Measurements from ENCODE around the gene OOEP.

The OOEP gene

DNA sequence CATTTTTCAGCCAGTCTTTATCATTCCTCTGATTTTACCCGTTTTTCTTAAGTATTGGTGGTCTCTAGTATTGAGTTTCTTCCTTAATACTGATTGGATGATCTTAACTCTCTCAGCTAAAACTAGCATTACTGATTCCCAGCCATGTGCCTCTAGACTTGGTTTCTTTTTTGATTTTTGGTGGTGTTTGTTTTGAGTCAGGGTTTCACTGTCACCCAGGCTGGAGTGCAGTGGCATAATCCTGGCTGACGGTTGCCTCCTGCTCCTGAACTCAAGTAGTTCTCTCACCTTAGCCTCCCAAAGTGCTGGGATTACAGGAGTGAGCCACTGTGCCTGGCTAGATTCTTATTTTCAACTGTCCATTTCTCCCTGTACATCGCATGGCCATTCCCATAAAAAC, 40.5 kb downstream of the OOEP start:
- no peak for DNase-seq
- Histone ChIP-seq H3K4me3 (ENCODE audit: control insufficient read depth in 1 of 7, extremely low read depth in 1 of 7, insufficient read depth in 4 of 7, low read depth in 2 of 7, low read length in 6 of 7) (no peak overlapping the region), H3K4me1 (ENCODE audit: control extremely low read depth in 1 of 4, control insufficient read depth in 4 of 4, insufficient read depth in 4 of 4, low read length in 3 of 4) (no peaks in the 10 kb centered on the region), H3K27ac (ENCODE audit: insufficient read depth in 1 of 2, low read depth in 1 of 2, low read length in 2 of 2, poor library complexity in 1 of 2, severe bottlenecking in 2 of 2) (no peak overlapping the region), H3K27me3 (replicated peaks in 2 of 5; ENCODE audit: control insufficient read depth in 4 of 5, insufficient read depth in 5 of 5, low read length in 4 of 5) (peaks cover 0 to 12% (median 0%) of the 10 kb centered on the region in 5 experiments), H3K9me3 (ENCODE audit: control extremely low read depth in 1 of 5, control insufficient read depth in 4 of 5, insufficient read depth in 2 of 5, low read depth in 1 of 5, low read length in 4 of 5) (no peaks in the 10 kb centered on the region), H3K36me3 (ENCODE audit: control insufficient read depth in 4 of 4, insufficient read depth in 4 of 4, low read length in 3 of 4) (no peaks in the 10 kb centered on the region)
- 95% methylated on average over 2 of the region's 3 CpGs for WGBS (ENCODE audit: insufficient coverage)
- POLR2A ChIA-PET: no interaction called here
- CTCF ChIA-PET: interaction anchor here (0.9 to 5.6 kb wide), 6 partner anchors 9 to 200 kb away, joined by 3 to 67 read pairs (median 4); no protein-coding TSS in a partner anchor

DNA sequence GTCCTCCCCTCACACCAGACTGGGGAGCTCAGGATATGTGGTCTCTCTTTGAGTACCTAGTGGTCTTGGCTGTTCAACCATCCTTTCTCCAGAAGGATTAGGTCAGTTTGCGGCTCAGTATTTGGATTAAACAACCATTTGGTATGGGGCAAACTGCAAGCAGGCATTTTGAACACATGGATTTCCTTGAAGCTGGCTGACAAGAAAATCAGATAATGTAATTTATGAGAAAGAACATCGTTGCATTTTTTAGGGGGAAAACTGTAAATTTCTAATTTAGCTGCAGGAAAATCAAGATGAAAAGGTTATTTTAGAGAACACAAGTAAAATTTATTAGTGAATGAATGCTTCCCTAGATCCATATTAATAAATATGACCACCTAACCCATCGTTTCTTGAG, 40.9 kb downstream of the OOEP start:
- Histone ChIP-seq H3K36me3 (ENCODE audit: control insufficient read depth in 4 of 4, insufficient read depth in 4 of 4, low read length in 3 of 4) (no peaks in the 10 kb centered on the region), H3K9me3 (ENCODE audit: control extremely low read depth in 1 of 5, control insufficient read depth in 4 of 5, insufficient read depth in 2 of 5, low read depth in 1 of 5, low read length in 4 of 5) (no peaks in the 10 kb centered on the region), H3K27ac (ENCODE audit: insufficient read depth in 1 of 2, low read depth in 1 of 2, low read length in 2 of 2, poor library complexity in 1 of 2, severe bottlenecking in 2 of 2) (no peak overlapping the region), H3K4me1 (ENCODE audit: control extremely low read depth in 1 of 4, control insufficient read depth in 4 of 4, insufficient read depth in 4 of 4, low read length in 3 of 4) (no peaks in the 10 kb centered on the region), H3K4me3 (ENCODE audit: control insufficient read depth in 1 of 7, extremely low read depth in 1 of 7, insufficient read depth in 4 of 7, low read depth in 2 of 7, low read length in 6 of 7) (no peak overlapping the region), H3K27me3 (replicated peaks in 2 of 5; ENCODE audit: control insufficient read depth in 4 of 5, insufficient read depth in 5 of 5, low read length in 4 of 5) (peaks cover 0 to 12% (median 0%) of the 10 kb centered on the region in 5 experiments)
- 100% methylated on average over 1 of the region's 3 CpGs for WGBS (ENCODE audit: insufficient coverage)
- ChIA-PET POLR2A (no interaction called here), CTCF (interaction anchor here (0.6 to 5.6 kb wide), 9 partner anchors 10 to 200 kb away, joined by 3 to 67 read pairs (median 5); no protein-coding TSS in a partner anchor)
- no peak for DNase-seq

- Histone ChIP-seq H3K4me1 (ENCODE audit: control extremely low read depth in 1 of 4, control insufficient read depth in 4 of 4, insufficient read depth in 4 of 4, low read length in 3 of 4) (no peaks in the 10 kb centered on the region), H3K36me3 (ENCODE audit: control insufficient read depth in 4 of 4, insufficient read depth in 4 of 4, low read length in 3 of 4) (no peaks in the 10 kb centered on the region), H3K9me3 (ENCODE audit: control extremely low read depth in 1 of 5, control insufficient read depth in 4 of 5, insufficient read depth in 2 of 5, low read depth in 1 of 5, low read length in 4 of 5) (no peaks in the 10 kb centered on the region), H3K27ac (ENCODE audit: insufficient read depth in 1 of 2, low read depth in 1 of 2, low read length in 2 of 2, poor library complexity in 1 of 2, severe bottlenecking in 2 of 2) (no peak overlapping the region), H3K4me3 (ENCODE audit: control insufficient read depth in 1 of 7, extremely low read depth in 1 of 7, insufficient read depth in 4 of 7, low read depth in 2 of 7, low read length in 6 of 7) (no peak overlapping the region), H3K27me3 (replicated peaks in 2 of 5; ENCODE audit: control insufficient read depth in 4 of 5, insufficient read depth in 5 of 5, low read length in 4 of 5) (no peaks in the 10 kb centered on the region)
- DNase-seq: no peak
- WGBS (ENCODE audit: insufficient coverage): no CpG with 5 or more reads among the region's 3 CpGs
- ChIA-PET POLR2A (no interaction called here), CTCF (interaction anchor here (0.9 to 5.6 kb wide), 6 partner anchors 16 to 70 kb away, joined by 3 to 67 read pairs (median 4); no protein-coding TSS in a partner anchor)
Measured at GRCh38 chr6:73325656-73326055, 44.0 kb downstream of the OOEP start.

- DNase-seq: no peak
- WGBS (ENCODE audit: insufficient coverage): 100% methylated on average over 1 of the region's 2 CpGs
- POLR2A ChIA-PET: no interaction called here
- Histone ChIP-seq H3K9me3 (ENCODE audit: control extremely low read depth in 1 of 5, control insufficient read depth in 4 of 5, insufficient read depth in 2 of 5, low read depth in 1 of 5, low read length in 4 of 5) (peaks cover 2 to 3% (median 2%) of the 10 kb centered on the region in 5 experiments), H3K27ac (ENCODE audit: insufficient read depth in 1 of 2, low read depth in 1 of 2, low read length in 2 of 2, poor library complexity in 1 of 2, severe bottlenecking in 2 of 2) (no peak overlapping the region), H3K27me3 (replicated peaks in 2 of 5; ENCODE audit: control insufficient read depth in 4 of 5, insufficient read depth in 5 of 5, low read length in 4 of 5) (no peaks in the 10 kb centered on the region), H3K36me3 (ENCODE audit: control insufficient read depth in 4 of 4, insufficient read depth in 4 of 4, low read length in 3 of 4) (no peaks in the 10 kb centered on the region), H3K4me1 (ENCODE audit: control extremely low read depth in 1 of 4, control insufficient read depth in 4 of 4, insufficient read depth in 4 of 4, low read length in 3 of 4) (no peaks in the 10 kb centered on the region), H3K4me3 (ENCODE audit: control insufficient read depth in 1 of 7, extremely low read depth in 1 of 7, insufficient read depth in 4 of 7, low read depth in 2 of 7, low read length in 6 of 7) (no peak overlapping the region)
- CTCF ChIA-PET: interaction anchor here (1.0 kb wide), 1 partner anchor 18 kb away, joined by 3 read pairs; no protein-coding TSS in a partner anchor
Measured at GRCh38 chr6:73323323-73323722, 46.4 kb downstream of the OOEP start.

All from common myeloid progenitor, CD34-positive (primary cell).